ENCODE measurements around the gene LIAS. TPM values are rescaled to one million over a fixed set of nuclear protein-coding genes. Genes with fewer than 3 reads are reported as not detected.

LIAS gene
- total RNA-seq, 1 donor from 2014 or later: 9.6 TPM

GRCh38 chr4:39524161-39524957 lies 65.5 kb downstream of the LIAS start:
- Histone ChIP-seq H3K36me3 (ENCODE audit: insufficient read depth, low read length) (no peaks in the 10 kb centered on the region), H4K20me1 (ENCODE audit: insufficient read depth, low read length) (peaks cover 29% of the 10 kb centered on the region), H3K9ac (ENCODE audit: low read length) (peak overlapping the region; percentile 37), H3K4me2 (ENCODE audit: low read length) (peak overlapping the region; percentile 86), H3K4me1 (ENCODE audit: insufficient read depth, low read length) (peaks cover 35% of the 10 kb centered on the region), H3K4me3 (ENCODE audit: insufficient read depth, low read depth, low read length) (peak overlapping the region; percentile 40), H3K27ac (ENCODE audit: low read depth, low read length) (peak overlapping the region; percentile 16), H2AFZ (ENCODE audit: low read depth, low read length) (no peak overlapping the region), H3K27me3 (ENCODE audit: insufficient read depth, low read length) (no peaks in the 10 kb centered on the region), H3K79me2 (ENCODE audit: insufficient read depth, low read length) (peaks cover 89% of the 10 kb centered on the region), H3K9me3 (ENCODE audit: insufficient read depth, low read depth, low read length) (no peaks in the 10 kb centered on the region)
- Mint-ChIP-seq H3K4me1 (ENCODE audit: low read depth, unreplicated experiment) (peaks cover 22% of the 10 kb centered on the region), H3K4me3 (ENCODE audit: unreplicated experiment) (peak overlapping the region; percentile 100), H3K27ac (ENCODE audit: unreplicated experiment) (no peak overlapping the region), H3K9me3 (ENCODE audit: unreplicated experiment) (no peaks in the 10 kb centered on the region), H3K27me3 (ENCODE audit: low read depth, unreplicated experiment) (no peaks in the 10 kb centered on the region), H3K36me3 (ENCODE audit: low read depth, unreplicated experiment) (no peaks in the 10 kb centered on the region)
- no peak for FAIRE-seq
- TF ChIP-seq CTCF (IDR thresholded peaks at IDR 0.05; ENCODE audit: insufficient read depth, low read depth, low read length) (no peak), EZH2 (IDR thresholded peaks at IDR 0.05; ENCODE audit: insufficient read depth, low read length) (no peak)
- DNase-seq (ENCODE audit: low read depth): no peak

- H3K9ac ChIP-seq (ENCODE audit: low read length): peak overlapping the region; percentile 97
- Mint-ChIP-seq H3K4me1 (ENCODE audit: low read depth, unreplicated experiment) (peaks cover 22% of the 10 kb centered on the region), H3K4me3 (ENCODE audit: unreplicated experiment) (peak overlapping the region; percentile 100), H3K27ac (ENCODE audit: unreplicated experiment) (peak overlapping the region; percentile 97), H3K27me3 (ENCODE audit: low read depth, unreplicated experiment) (no peaks in the 10 kb centered on the region), H3K36me3 (ENCODE audit: low read depth, unreplicated experiment) (peaks cover 9% of the 10 kb centered on the region), H3K9me3 (ENCODE audit: unreplicated experiment) (peaks cover 10% of the 10 kb centered on the region)
- peaks cover 31% of the 10 kb centered on the region for H3K4me1 ChIP-seq (ENCODE audit: insufficient read depth, low read length)
- FAIRE-seq (no peak), DNase-seq (ENCODE audit: low read depth) (no peak)
- peaks cover 3% of the 10 kb centered on the region for H3K9me3 ChIP-seq (ENCODE audit: insufficient read depth, low read depth, low read length)
- peak overlapping the region; percentile 87 for H3K4me3 ChIP-seq (ENCODE audit: insufficient read depth, low read depth, low read length)
- H4K20me1 ChIP-seq (ENCODE audit: insufficient read depth, low read length): peaks cover 29% of the 10 kb centered on the region
- H3K4me2 ChIP-seq (ENCODE audit: low read length): peak overlapping the region; percentile 86
- H3K36me3 ChIP-seq (ENCODE audit: insufficient read depth, low read length): no peaks in the 10 kb centered on the region
- H2AFZ ChIP-seq (ENCODE audit: low read depth, low read length): no peak overlapping the region
- peaks cover 81% of the 10 kb centered on the region for H3K79me2 ChIP-seq (ENCODE audit: insufficient read depth, low read length)
- H3K27me3 ChIP-seq (ENCODE audit: insufficient read depth, low read length): no peaks in the 10 kb centered on the region
- TF ChIP-seq CTCF (IDR thresholded peaks at IDR 0.05; ENCODE audit: insufficient read depth, low read depth, low read length) (no peak), EZH2 (IDR thresholded peaks at IDR 0.05; ENCODE audit: insufficient read depth, low read length) (no peak)
- peak overlapping the region; percentile 97 for H3K27ac ChIP-seq (ENCODE audit: low read depth, low read length)
These were observed 67.2 kb downstream of the LIAS start for GRCh38 chr4:39525822-39526690.

Data from astrocyte (in vitro differentiated cells and primary cell).